ENCODE measurements around the gene ISOC2. TPM values are rescaled to one million over a fixed set of nuclear protein-coding genes. Genes with fewer than 3 reads are reported as not detected.

Gene ISOC2
- total and polyA plus RNA-seq, 9 donors: 1.4 to 39.4 (median 31.7) TPM

- Histone ChIP-seq H3K36me3 (no peaks in the 10 kb centered on the region), H3K9me3 (no peaks in the 10 kb centered on the region), H3K4me1 (ENCODE audit: insufficient read depth) (peaks cover 7% of the 10 kb centered on the region), H3K4me3 (no peak overlapping the region), H3K27me3 (no peaks in the 10 kb centered on the region), H3K27ac (no peak overlapping the region)
- WGBS, 3 donors: 71 to 79% (median 76%) methylated on average over 13 to 14 of the region's 14 CpGs
- no peak for DNase-seq
- intact Hi-C loops (cut with DNase I): no loop called here
- TF ChIP-seq POLR2A (IDR thresholded peaks at IDR 0.05) (no peak), CTCF (IDR thresholded peaks at IDR 0.05) (peak in 1 of 3 donors; percentile 10)
Observed at GRCh38 chr19:55454787-55455243, 6.6 kb downstream of the ISOC2 start.

GRCh38 chr19:55453511-55454260 is 7.8 kb downstream of the ISOC2 start:
- no peak for DNase-seq
- Histone ChIP-seq H3K27me3 (no peaks in the 10 kb centered on the region), H3K36me3 (no peaks in the 10 kb centered on the region), H3K27ac (no peak overlapping the region), H3K9me3 (no peaks in the 10 kb centered on the region), H3K4me1 (ENCODE audit: insufficient read depth) (peaks cover 7% of the 10 kb centered on the region), H3K4me3 (no peak overlapping the region)
- 82 to 91% (median 85%) methylated on average over 12 of the region's 12 CpGs for WGBS, 3 donors
- intact Hi-C loops (cut with DNase I): no loop called here
- TF ChIP-seq POLR2A (IDR thresholded peaks at IDR 0.05) (no peak), EP300 (IDR thresholded peaks at IDR 0.05) (no peak), CTCF (IDR thresholded peaks at IDR 0.05) (no peak)

- DNase-seq: peak; percentile 75 to 89 (median 85)
- Histone ChIP-seq H3K4me1 (ENCODE audit: insufficient read depth) (peaks cover 7% of the 10 kb centered on the region), H3K27me3 (no peaks in the 10 kb centered on the region), H3K4me3 (no peak overlapping the region), H3K36me3 (no peaks in the 10 kb centered on the region), H3K9me3 (no peaks in the 10 kb centered on the region), H3K27ac (no peak overlapping the region)
- WGBS, 3 donors: 3 to 7% (median 6%) methylated on average over 31 to 34 of the region's 34 CpGs
- intact Hi-C loops (cut with DNase I): no loop called here
- peak in 2 of 3 donors; percentile 10 to 23 for TF ChIP-seq CTCF (IDR thresholded peaks at IDR 0.05)
- TF ChIP-seq EP300 (IDR thresholded peaks at IDR 0.05): no peak
Observed at GRCh38 chr19:55452749-55453346, 8.6 kb downstream of the ISOC2 start.

- Histone ChIP-seq H3K9me3 (no peaks in the 10 kb centered on the region), H3K36me3 (no peaks in the 10 kb centered on the region), H3K4me3 (no peak overlapping the region), H3K4me1 (ENCODE audit: insufficient read depth) (peaks cover 7% of the 10 kb centered on the region), H3K27ac (no peak overlapping the region), H3K27me3 (no peaks in the 10 kb centered on the region)
- WGBS, 3 donors: 1 to 2% (median 1%) methylated on average over 43 to 57 of the region's 57 CpGs
- intact Hi-C loops (cut with DNase I): no loop called here
- TF ChIP-seq EP300 (IDR thresholded peaks at IDR 0.05) (no peak), CTCF (IDR thresholded peaks at IDR 0.05) (no peak), POLR2A (IDR thresholded peaks at IDR 0.05) (no peak)
- DNase-seq: peak in 1 of 5 donors; percentile 47
Observed at GRCh38 chr19:55451965-55452748, 9.3 kb downstream of the ISOC2 start.
